Right lobe of liver (tissue), 4 donors: ENCODE data around the gene ARHGAP22.

Experiments
- POLR2A ChIP-seq: fragments of 450-650 bp; IDR thresholded peaks from one replicate; pipeline ENCODE4 v1.6.1; 2017; ENCODE audit warnings: antibody characterized with exemption, mild to moderate bottlenecking
- TF ChIP-seq, protein P1 (sequence below), 4 donors: fragments of 200-600 bp in 3 of 4; fragments of 450-650 bp in 1 of 4; IDR thresholded peaks; one replicate each; pipeline versions ENCODE4 v1.5.1 to v1.8.0; 2016 to 2022; ENCODE audit warnings: antibody characterized with exemption in 4 of 4, mild to moderate bottlenecking in 2 of 4
- donor health status: DM: no; HTN: no; CAD: no.
- donor health status: DM: no; HTN: no; CAD: no.
- donor health status: DM: no; HTN: yes; CAD: no.

DNA sequence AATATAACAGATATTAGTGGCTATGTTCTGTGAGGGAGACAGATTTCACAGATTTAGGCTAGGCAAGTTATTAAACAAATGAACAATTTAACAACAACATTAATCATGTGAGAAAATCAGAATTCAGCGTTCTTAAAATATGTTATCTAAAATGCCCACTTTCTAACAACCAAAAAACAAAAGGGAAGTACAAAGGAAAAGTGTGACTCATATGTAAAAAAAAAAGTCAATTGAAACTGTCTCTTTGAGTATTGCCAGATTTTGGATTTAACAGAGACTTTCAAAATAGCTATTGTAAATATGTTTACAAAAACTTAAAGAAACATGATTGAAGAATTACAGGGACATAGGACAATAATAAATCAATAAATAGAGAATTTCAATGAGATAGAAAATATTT lies 34.8 kb upstream of the ARHGAP22 start:
- no peak for TF ChIP-seq POLR2A
- TF ChIP-seq, protein P1, sequence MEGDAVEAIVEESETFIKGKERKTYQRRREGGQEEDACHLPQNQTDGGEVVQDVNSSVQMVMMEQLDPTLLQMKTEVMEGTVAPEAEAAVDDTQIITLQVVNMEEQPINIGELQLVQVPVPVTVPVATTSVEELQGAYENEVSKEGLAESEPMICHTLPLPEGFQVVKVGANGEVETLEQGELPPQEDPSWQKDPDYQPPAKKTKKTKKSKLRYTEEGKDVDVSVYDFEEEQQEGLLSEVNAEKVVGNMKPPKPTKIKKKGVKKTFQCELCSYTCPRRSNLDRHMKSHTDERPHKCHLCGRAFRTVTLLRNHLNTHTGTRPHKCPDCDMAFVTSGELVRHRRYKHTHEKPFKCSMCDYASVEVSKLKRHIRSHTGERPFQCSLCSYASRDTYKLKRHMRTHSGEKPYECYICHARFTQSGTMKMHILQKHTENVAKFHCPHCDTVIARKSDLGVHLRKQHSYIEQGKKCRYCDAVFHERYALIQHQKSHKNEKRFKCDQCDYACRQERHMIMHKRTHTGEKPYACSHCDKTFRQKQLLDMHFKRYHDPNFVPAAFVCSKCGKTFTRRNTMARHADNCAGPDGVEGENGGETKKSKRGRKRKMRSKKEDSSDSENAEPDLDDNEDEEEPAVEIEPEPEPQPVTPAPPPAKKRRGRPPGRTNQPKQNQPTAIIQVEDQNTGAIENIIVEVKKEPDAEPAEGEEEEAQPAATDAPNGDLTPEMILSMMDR (IDR thresholded peaks at IDR 0.05) = no peak
